HEK293 (cell line): Measurements from ENCODE around the gene ENOX2.

ENCODE experiments used
- CTCF ChIA-PET: fragments of 350-600 bp; formaldehyde crosslinking; extraction: SDS; loops from one replicate; lab custom pipeline; 2021; ENCODE audit warnings: antibody characterized with exemption; lab: Yijun Ruan, JAX
- POLR2A ChIA-PET: fragments of 300-600 bp; formaldehyde crosslinking; extraction: SDS; loops from one replicate; lab custom pipeline; 2020; ENCODE audit warnings: antibody characterized with exemption, inconsistent platforms; lab: Yijun Ruan, JAX
- H3K27ac ChIP-seq: fragments of 200-500 bp; sonication (Bioruptor generic); 2 replicates; pipeline ENCODE4 v1.5.1; 2014; ENCODE audit warnings: low read depth, low read length, control low read depth, inconsistent platforms; ENCODE audit errors: extremely low read depth
- H3K36me3 ChIP-seq, 2 experiments: fragments of 200-500 bp in 1 of 2; sonication (Bioruptor generic) in 1 of 2; 1 replicate in 1 of 2; 2 replicates in 1 of 2; pipeline ENCODE4 v1.5.1; 2014 to 2017; ENCODE audit warnings: inconsistent platforms in 2 of 2, low read length in 2 of 2; ENCODE audit not compliant: control insufficient read depth in 2 of 2, insufficient read depth in 1 of 2
- H3K4me1 ChIP-seq: fragments of 200-500 bp; sonication (Bioruptor generic); 2 replicates; pipeline ENCODE4 v1.5.1; 2014; ENCODE audit warnings: mild to moderate bottlenecking, low read length, inconsistent platforms; ENCODE audit not compliant: control insufficient read depth, insufficient read depth
- H3K4me3 ChIP-seq: 2 replicates; pipeline ENCODE4 v1.5.1; 2011; ENCODE audit warnings: low read depth, mild to moderate bottlenecking, control low read depth, low read length, moderate library complexity
- H3K9me3 ChIP-seq: fragments of 200-500 bp; sonication (Bioruptor generic); 2 replicates; pipeline ENCODE4 v1.5.1; 2014; ENCODE audit warnings: low read depth, low read length, inconsistent platforms; ENCODE audit not compliant: control insufficient read depth, insufficient read depth
- BCL11A ChIP-seq: fragments of 450-650 bp; formaldehyde crosslinking; IDR thresholded peaks from 2 replicates; pipeline ENCODE4 v1.5.1; 2016; ENCODE audit warnings: low read depth, missing biosample characterization, missing genetic modification characterization
- BCL11B ChIP-seq: fragments of 450-650 bp; formaldehyde crosslinking; IDR thresholded peaks from 2 replicates; pipeline ENCODE4 v1.5.1; 2016; ENCODE audit warnings: low read depth, missing biosample characterization, missing genetic modification characterization
- GLIS2 ChIP-seq: fragments of 450-650 bp; formaldehyde crosslinking; IDR thresholded peaks from 2 replicates; pipeline ENCODE4 v1.5.1; 2016; ENCODE audit warnings: missing biosample characterization, missing genetic modification characterization
- KLF10 ChIP-seq: fragments of 450-650 bp; IDR thresholded peaks from 2 replicates; pipeline ENCODE4 v1.5.1; 2018; ENCODE audit warnings: missing biosample characterization, mild to moderate bottlenecking, missing genetic modification characterization
- KLF16 ChIP-seq: fragments of 450-650 bp; formaldehyde crosslinking; IDR thresholded peaks from 2 replicates; pipeline ENCODE4 v1.5.1; 2017; ENCODE audit warnings: missing biosample characterization, missing genetic modification characterization
- TRIM28 ChIP-seq: IDR thresholded peaks from 2 replicates; pipeline ENCODE4 v1.6.1; 2011; ENCODE audit warnings: low read length, control low read depth, borderline replicate concordance
- YY2 ChIP-seq: fragments of 450-650 bp; formaldehyde crosslinking; IDR thresholded peaks from 2 replicates; pipeline ENCODE4 v1.5.1; 2016; ENCODE audit warnings: missing biosample characterization, missing genetic modification characterization
- ZBTB21 ChIP-seq: fragments of 450-650 bp; formaldehyde crosslinking; IDR thresholded peaks from 2 replicates; pipeline ENCODE4 v1.5.1; 2017; ENCODE audit warnings: missing biosample characterization, missing genetic modification characterization
- ZFP41 ChIP-seq: fragments of 450-650 bp; formaldehyde crosslinking; IDR thresholded peaks from 2 replicates; pipeline ENCODE4 v1.5.1; 2016; ENCODE audit warnings: missing biosample characterization, missing genetic modification characterization, borderline replicate concordance
- ZFP69B ChIP-seq: fragments of 450-650 bp; formaldehyde crosslinking; IDR thresholded peaks from 2 replicates; pipeline ENCODE4 v1.5.1; 2016; ENCODE audit warnings: missing biosample characterization, missing genetic modification characterization
- ZIC2 ChIP-seq: fragments of 450-650 bp; formaldehyde crosslinking; IDR thresholded peaks from 2 replicates; pipeline ENCODE4 v1.5.1; 2016; ENCODE audit warnings: missing biosample characterization, missing genetic modification characterization
- ZNF146 ChIP-seq: fragments of 450-650 bp; formaldehyde crosslinking; IDR thresholded peaks from 2 replicates; pipeline ENCODE4 v1.5.1; 2016; ENCODE audit warnings: missing biosample characterization, missing genetic modification characterization
- ZNF2 ChIP-seq: fragments of 450-650 bp; formaldehyde crosslinking; IDR thresholded peaks from 2 replicates; pipeline ENCODE4 v1.5.1; 2016; ENCODE audit warnings: missing biosample characterization, missing genetic modification characterization
- ZNF341 ChIP-seq: fragments of 450-650 bp; formaldehyde crosslinking; IDR thresholded peaks from 2 replicates; pipeline ENCODE4; 2016; ENCODE audit warnings: low read depth, missing biosample characterization, missing genetic modification characterization
- ZNF416 ChIP-seq: fragments of 450-650 bp; formaldehyde crosslinking; IDR thresholded peaks from 2 replicates; pipeline ENCODE4 v1.5.1; 2016; ENCODE audit warnings: missing biosample characterization, missing genetic modification characterization
- ZNF501 ChIP-seq: fragments of 450-650 bp; formaldehyde crosslinking; IDR thresholded peaks from 2 replicates; pipeline ENCODE4 v1.5.1; 2016; ENCODE audit warnings: missing biosample characterization, missing genetic modification characterization
- ZNF621 ChIP-seq: fragments of 450-650 bp; formaldehyde crosslinking; IDR thresholded peaks from 2 replicates; pipeline ENCODE4 v1.5.1; 2017; ENCODE audit warnings: missing biosample characterization, missing genetic modification characterization
- TF ChIP-seq, protein P1 (sequence below): fragments of 450-650 bp; formaldehyde crosslinking; IDR thresholded peaks from 2 replicates; pipeline ENCODE4 v1.5.1; 2016; ENCODE audit warnings: missing biosample characterization, missing genetic modification characterization
- TF ChIP-seq, protein P2 (sequence below): fragments of 450-650 bp; formaldehyde crosslinking; IDR thresholded peaks from 2 replicates; pipeline ENCODE4 v1.5.1; 2016; ENCODE audit warnings: missing biosample characterization, missing genetic modification characterization, low read depth
- TF ChIP-seq, protein P3 (sequence below): fragments of 450-650 bp; formaldehyde crosslinking; IDR thresholded peaks from 2 replicates; pipeline ENCODE4 v1.5.1; 2017; ENCODE audit warnings: missing biosample characterization, missing genetic modification characterization

ENOX2 gene

DNA sequence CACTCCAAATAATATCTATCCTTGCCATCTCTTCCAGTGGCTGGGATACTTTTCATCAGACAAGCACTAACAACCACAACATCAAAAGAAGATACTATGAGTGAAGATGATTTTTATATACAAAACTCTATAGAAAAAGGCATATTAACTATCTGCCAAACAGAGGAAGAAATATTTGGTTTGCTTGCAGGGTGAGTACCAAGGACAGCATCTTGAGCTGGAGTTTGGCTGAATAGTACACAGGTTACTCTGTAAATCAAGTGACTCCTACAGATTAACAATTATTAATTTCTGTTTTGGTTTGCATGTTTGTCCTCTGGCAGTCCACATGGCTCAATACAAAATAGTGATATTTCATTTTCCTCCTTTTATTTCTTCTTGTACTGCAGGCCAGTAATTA is 253.3 kb downstream of the ENOX2 start:
- ChIA-PET POLR2A (no interaction called here), CTCF (no interaction called here)
- Histone ChIP-seq H3K4me1 (no peaks in the 10 kb centered on the region), H3K36me3 (no peaks in the 10 kb centered on the region), H3K27ac (no peak overlapping the region)
- TF ChIP-seq, protein P1, sequence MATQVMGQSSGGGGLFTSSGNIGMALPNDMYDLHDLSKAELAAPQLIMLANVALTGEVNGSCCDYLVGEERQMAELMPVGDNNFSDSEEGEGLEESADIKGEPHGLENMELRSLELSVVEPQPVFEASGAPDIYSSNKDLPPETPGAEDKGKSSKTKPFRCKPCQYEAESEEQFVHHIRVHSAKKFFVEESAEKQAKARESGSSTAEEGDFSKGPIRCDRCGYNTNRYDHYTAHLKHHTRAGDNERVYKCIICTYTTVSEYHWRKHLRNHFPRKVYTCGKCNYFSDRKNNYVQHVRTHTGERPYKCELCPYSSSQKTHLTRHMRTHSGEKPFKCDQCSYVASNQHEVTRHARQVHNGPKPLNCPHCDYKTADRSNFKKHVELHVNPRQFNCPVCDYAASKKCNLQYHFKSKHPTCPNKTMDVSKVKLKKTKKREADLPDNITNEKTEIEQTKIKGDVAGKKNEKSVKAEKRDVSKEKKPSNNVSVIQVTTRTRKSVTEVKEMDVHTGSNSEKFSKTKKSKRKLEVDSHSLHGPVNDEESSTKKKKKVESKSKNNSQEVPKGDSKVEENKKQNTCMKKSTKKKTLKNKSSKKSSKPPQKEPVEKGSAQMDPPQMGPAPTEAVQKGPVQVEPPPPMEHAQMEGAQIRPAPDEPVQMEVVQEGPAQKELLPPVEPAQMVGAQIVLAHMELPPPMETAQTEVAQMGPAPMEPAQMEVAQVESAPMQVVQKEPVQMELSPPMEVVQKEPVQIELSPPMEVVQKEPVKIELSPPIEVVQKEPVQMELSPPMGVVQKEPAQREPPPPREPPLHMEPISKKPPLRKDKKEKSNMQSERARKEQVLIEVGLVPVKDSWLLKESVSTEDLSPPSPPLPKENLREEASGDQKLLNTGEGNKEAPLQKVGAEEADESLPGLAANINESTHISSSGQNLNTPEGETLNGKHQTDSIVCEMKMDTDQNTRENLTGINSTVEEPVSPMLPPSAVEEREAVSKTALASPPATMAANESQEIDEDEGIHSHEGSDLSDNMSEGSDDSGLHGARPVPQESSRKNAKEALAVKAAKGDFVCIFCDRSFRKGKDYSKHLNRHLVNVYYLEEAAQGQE (tag by site-specific recombination), result peak; percentile 75
- no peak for TF ChIP-seq KLF10 (tag by site-specific recombination)
- TF ChIP-seq, all 188 proteins: peak for 1
- Histone ChIP-seq H3K9me3 (no peaks in the 10 kb centered on the region), H3K4me3 (no peak overlapping the region)

DNA sequence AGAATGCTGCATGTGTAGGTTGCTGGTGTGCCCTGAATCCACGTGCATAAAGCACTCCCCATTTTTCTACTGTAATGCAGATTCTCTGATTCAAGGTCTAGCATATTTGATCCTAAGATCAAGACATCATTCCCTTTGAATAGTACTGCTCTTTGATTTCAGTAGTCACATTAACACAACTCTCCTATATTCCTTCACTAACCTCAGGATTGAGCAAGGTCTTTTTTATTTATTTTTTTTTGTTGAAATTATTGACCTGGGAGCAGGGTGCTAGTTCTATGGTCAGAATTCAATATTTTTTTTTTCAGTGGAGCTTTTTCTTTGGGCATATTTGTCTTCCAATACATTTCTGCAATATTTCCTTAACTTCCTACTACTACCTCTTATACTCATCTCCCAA is 255.5 kb downstream of the ENOX2 start:
- TF ChIP-seq ZNF146 (tag by site-specific recombination), result no peak
- ChIA-PET POLR2A (no interaction called here), CTCF (interaction anchor here (0.7 kb wide), 1 partner anchor 184 kb away, joined by 3 read pairs; no protein-coding TSS in a partner anchor)
- no peaks in the 10 kb centered on the region for H3K4me1 ChIP-seq
- peaks cover 3% of the 10 kb centered on the region; the same call in 1 of the 2 replicates for H3K9me3 ChIP-seq
- H3K27ac ChIP-seq, result no peak overlapping the region
- H3K36me3 ChIP-seq, result no peaks in the 10 kb centered on the region; a peak in 1 of 3 replicates
- no peak overlapping the region for H3K4me3 ChIP-seq

DNA sequence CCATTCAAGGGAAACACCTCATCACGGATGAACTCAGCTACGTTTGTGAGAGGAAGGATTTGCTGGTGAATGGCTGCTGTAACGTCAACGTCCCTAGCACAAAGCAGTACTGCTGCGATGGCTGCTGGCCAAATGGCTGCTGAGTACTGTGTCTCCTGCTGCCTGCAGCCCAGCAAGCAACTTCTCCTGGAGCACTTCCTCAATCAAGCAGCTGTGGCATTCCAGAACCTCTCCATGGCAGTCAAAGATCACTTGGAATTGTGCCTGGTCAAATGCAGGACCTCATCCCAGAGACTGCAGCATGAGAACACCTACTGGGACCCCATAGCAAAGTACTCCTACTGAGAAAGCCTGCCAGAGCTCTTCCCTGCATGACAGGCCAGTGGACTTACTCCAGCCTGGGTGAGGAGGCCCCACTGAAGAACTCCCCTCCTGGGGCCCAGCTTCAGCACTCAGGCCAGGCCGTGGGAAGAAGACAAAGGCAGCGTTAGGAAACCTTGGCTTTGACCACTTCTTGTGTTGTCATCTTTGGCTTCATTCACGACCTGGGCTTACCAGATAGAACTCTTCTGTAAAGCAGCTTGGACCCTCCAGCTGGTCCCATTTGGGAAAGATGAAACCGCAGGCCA is 256.9 kb downstream of the ENOX2 start:
- Histone ChIP-seq H3K9me3 (peaks cover 3% of the 10 kb centered on the region; the same call in 1 of the 2 replicates), H3K36me3 (no peaks in the 10 kb centered on the region; a peak in 1 of 3 replicates), H3K4me3 (no peak overlapping the region), H3K27ac (no peak overlapping the region), H3K4me1 (no peaks in the 10 kb centered on the region)
- TF ChIP-seq ZIC2, result peak; percentile 67
- no peak for TF ChIP-seq GLIS2 (tag by site-specific recombination)
- no peak for TF ChIP-seq TRIM28
- CTCF ChIA-PET, result no interaction called here
- POLR2A ChIA-PET, result no interaction called here

DNA sequence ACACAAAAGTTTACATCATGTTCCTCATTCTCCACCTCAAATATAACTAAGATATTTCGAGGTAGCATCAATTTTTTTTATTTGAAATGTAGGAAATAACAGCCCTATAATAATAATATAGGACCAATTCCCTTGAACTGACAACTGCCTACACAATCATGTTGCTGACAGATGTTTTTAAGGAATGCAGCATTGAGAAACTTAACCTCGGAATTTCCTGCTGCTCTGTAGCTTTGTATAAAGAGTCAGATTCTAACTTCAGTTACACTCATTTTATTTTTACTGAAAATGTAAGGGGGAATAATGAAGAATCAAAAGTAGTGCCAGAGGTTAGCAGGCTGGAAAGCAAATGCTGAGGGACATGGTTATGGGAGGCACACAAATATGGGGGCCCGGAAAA is 265.4 kb downstream of the ENOX2 start:
- no peak for TF ChIP-seq YY2 (tag by site-specific recombination)
- no peak for TF ChIP-seq TRIM28
- TF ChIP-seq BCL11A (tag by site-specific recombination), result no peak
- TF ChIP-seq ZFP41 (tag by site-specific recombination), result no peak
- no peak for TF ChIP-seq ZBTB21 (tag by site-specific recombination)
- no peak for TF ChIP-seq ZNF341 (tag by site-specific recombination)
- TF ChIP-seq ZNF2, result no peak
- no peak for TF ChIP-seq ZNF621 (tag by site-specific recombination)
- no peak for TF ChIP-seq KLF16 (tag by site-specific recombination)
- TF ChIP-seq, protein P2, sequence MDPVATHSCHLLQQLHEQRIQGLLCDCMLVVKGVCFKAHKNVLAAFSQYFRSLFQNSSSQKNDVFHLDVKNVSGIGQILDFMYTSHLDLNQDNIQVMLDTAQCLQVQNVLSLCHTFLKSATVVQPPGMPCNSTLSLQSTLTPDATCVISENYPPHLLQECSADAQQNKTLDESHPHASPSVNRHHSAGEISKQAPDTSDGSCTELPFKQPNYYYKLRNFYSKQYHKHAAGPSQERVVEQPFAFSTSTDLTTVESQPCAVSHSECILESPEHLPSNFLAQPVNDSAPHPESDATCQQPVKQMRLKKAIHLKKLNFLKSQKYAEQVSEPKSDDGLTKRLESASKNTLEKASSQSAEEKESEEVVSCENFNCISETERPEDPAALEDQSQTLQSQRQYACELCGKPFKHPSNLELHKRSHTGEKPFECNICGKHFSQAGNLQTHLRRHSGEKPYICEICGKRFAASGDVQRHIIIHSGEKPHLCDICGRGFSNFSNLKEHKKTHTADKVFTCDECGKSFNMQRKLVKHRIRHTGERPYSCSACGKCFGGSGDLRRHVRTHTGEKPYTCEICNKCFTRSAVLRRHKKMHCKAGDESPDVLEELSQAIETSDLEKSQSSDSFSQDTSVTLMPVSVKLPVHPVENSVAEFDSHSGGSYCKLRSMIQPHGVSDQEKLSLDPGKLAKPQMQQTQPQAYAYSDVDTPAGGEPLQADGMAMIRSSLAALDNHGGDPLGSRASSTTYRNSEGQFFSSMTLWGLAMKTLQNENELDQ, result no peak
- TF ChIP-seq ZFP69B, result no peak
- TF ChIP-seq, protein P3, sequence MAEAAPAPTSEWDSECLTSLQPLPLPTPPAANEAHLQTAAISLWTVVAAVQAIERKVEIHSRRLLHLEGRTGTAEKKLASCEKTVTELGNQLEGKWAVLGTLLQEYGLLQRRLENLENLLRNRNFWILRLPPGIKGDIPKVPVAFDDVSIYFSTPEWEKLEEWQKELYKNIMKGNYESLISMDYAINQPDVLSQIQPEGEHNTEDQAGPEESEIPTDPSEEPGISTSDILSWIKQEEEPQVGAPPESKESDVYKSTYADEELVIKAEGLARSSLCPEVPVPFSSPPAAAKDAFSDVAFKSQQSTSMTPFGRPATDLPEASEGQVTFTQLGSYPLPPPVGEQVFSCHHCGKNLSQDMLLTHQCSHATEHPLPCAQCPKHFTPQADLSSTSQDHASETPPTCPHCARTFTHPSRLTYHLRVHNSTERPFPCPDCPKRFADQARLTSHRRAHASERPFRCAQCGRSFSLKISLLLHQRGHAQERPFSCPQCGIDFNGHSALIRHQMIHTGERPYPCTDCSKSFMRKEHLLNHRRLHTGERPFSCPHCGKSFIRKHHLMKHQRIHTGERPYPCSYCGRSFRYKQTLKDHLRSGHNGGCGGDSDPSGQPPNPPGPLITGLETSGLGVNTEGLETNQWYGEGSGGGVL (tag by site-specific recombination), result no peak
- no peak for TF ChIP-seq ZNF501 (tag by site-specific recombination)
- TF ChIP-seq ZNF416 (tag by site-specific recombination), result no peak
- TF ChIP-seq BCL11B (tag by site-specific recombination), result no peak
- ChIA-PET CTCF (interaction anchor here (0.7 kb wide), 1 partner anchor 460 kb away, joined by 4 read pairs; no protein-coding TSS in a partner anchor), POLR2A (no interaction called here)
- H3K4me1 ChIP-seq, result no peaks in the 10 kb centered on the region
- no peak overlapping the region for H3K4me3 ChIP-seq
- no peaks in the 10 kb centered on the region for H3K9me3 ChIP-seq
- no peak overlapping the region for H3K27ac ChIP-seq
- H3K36me3 ChIP-seq, result no peaks in the 10 kb centered on the region
